OCI-LY1 (cell line): ENCODE results near the gene TTC39C.

ENCODE experiments used
- EZH2 ChIP-seq: fragments of 200-600 bp; sonication (generic), shearing (Covaris generic); IDR thresholded peaks from 2 replicates; pipeline ENCODE4 v1.8.0; 2017; ENCODE audit warnings: borderline replicate concordance, mixed run types, mild to moderate bottlenecking, antibody characterized with exemption, low read length, moderate library complexity, mixed read lengths
- TF ChIP-seq, protein P1 (sequence below): fragments of 200-600 bp; sonication (generic), shearing (Covaris generic); IDR thresholded peaks from 2 replicates; pipeline ENCODE4 v1.5.1; 2017; ENCODE audit warnings: mild to moderate bottlenecking, antibody characterized with exemption, low read length, moderate library complexity, mixed read lengths

DNA sequence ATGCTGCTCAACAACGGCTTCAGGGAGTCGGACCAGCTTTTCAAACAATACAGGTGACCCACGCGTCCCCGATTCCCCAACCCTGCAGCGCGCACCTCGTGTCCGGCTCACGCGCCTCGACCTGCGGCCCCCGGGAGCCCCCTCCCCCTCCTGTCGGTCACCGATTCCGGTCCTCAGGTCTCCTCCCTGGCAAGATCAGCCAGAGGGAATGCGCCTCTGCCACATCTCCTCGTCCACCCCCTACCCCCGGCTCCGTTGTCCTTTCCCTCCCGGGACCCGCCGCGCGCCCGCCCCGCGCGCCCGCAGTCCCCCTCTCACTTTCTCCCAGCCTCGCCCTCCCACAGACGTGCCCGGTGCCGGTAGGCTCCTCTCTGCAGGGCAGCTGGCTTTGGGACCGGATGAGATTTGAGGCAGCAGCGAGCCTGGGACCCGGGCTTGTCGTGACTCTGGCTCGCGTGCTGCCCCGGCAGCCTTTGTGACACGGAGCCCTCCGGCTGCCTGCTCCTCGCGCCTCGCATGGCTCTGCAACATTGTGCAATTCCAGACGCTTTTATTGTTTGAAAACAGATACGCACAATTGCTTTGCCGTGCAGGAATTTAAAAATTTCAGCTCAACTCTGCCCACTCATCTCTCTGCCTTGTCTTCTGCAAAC lies 558 bp downstream of the TTC39C start:
- TF ChIP-seq, protein P1, sequence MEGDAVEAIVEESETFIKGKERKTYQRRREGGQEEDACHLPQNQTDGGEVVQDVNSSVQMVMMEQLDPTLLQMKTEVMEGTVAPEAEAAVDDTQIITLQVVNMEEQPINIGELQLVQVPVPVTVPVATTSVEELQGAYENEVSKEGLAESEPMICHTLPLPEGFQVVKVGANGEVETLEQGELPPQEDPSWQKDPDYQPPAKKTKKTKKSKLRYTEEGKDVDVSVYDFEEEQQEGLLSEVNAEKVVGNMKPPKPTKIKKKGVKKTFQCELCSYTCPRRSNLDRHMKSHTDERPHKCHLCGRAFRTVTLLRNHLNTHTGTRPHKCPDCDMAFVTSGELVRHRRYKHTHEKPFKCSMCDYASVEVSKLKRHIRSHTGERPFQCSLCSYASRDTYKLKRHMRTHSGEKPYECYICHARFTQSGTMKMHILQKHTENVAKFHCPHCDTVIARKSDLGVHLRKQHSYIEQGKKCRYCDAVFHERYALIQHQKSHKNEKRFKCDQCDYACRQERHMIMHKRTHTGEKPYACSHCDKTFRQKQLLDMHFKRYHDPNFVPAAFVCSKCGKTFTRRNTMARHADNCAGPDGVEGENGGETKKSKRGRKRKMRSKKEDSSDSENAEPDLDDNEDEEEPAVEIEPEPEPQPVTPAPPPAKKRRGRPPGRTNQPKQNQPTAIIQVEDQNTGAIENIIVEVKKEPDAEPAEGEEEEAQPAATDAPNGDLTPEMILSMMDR, result no peak
- no peak for TF ChIP-seq EZH2
